ENCODE data around the gene ALKBH7.

ALKBH7 gene

GRCh38 chr19:6381030-6381750 lies 8.6 kb downstream of the ALKBH7 start:
- H3K36me3 ChIP-seq (ENCODE audit: control insufficient read depth, insufficient read depth, low read length) = peaks cover 68% of the 10 kb centered on the region
- no peak overlapping the region for H3K4me3 ChIP-seq (ENCODE audit: low read depth, low read length)
- no peaks in the 10 kb centered on the region for H3K4me1 ChIP-seq (ENCODE audit: control insufficient read depth, insufficient read depth, low read length)
- H3K9me3 ChIP-seq (ENCODE audit: control insufficient read depth, insufficient read depth, low read depth, low read length) = peaks cover 3% of the 10 kb centered on the region; the same call in 1 of the 2 replicates
- H3K9ac ChIP-seq (ENCODE audit: low read length) = no peak overlapping the region
- H3K27me3 ChIP-seq (ENCODE audit: control insufficient read depth, insufficient read depth, low read length) = no peaks in the 10 kb centered on the region
- H3K27ac ChIP-seq (ENCODE audit: low read depth, low read length) = no peak overlapping the region

- no peaks in the 10 kb centered on the region for H3K4me1 ChIP-seq (ENCODE audit: control insufficient read depth, insufficient read depth, low read length)
- H3K4me3 ChIP-seq (ENCODE audit: low read depth, low read length) = no peak overlapping the region
- H3K9ac ChIP-seq (ENCODE audit: low read length) = no peak overlapping the region
- H3K36me3 ChIP-seq (ENCODE audit: control insufficient read depth, insufficient read depth, low read length) = peaks cover 84% of the 10 kb centered on the region
- no peak overlapping the region for H3K27ac ChIP-seq (ENCODE audit: low read depth, low read length)
- H3K9me3 ChIP-seq (ENCODE audit: control insufficient read depth, insufficient read depth, low read depth, low read length) = peaks cover 3% of the 10 kb centered on the region; the same call in 1 of the 2 replicates
- no peaks in the 10 kb centered on the region for H3K27me3 ChIP-seq (ENCODE audit: control insufficient read depth, insufficient read depth, low read length)
Measured at GRCh38 chr19:6383188-6383587, 10.6 kb downstream of the ALKBH7 start.

GRCh38 chr19:6384381-6384780 lies 11.8 kb downstream of the ALKBH7 start:
- Histone ChIP-seq H3K9me3 (ENCODE audit: control insufficient read depth, insufficient read depth, low read depth, low read length) (peaks cover 3% of the 10 kb centered on the region; the same call in 1 of the 2 replicates), H3K4me3 (ENCODE audit: low read depth, low read length) (no peak overlapping the region), H3K4me1 (ENCODE audit: control insufficient read depth, insufficient read depth, low read length) (no peaks in the 10 kb centered on the region), H3K9ac (ENCODE audit: low read length) (no peak overlapping the region), H3K36me3 (ENCODE audit: control insufficient read depth, insufficient read depth, low read length) (peaks cover 85% of the 10 kb centered on the region), H3K27ac (ENCODE audit: low read depth, low read length) (no peak overlapping the region), H3K27me3 (ENCODE audit: control insufficient read depth, insufficient read depth, low read length) (no peaks in the 10 kb centered on the region)

- no peaks in the 10 kb centered on the region for H3K9me3 ChIP-seq (ENCODE audit: control insufficient read depth, insufficient read depth, low read depth, low read length)
- peaks cover 7% of the 10 kb centered on the region; the same call in 1 of the 2 replicates for H3K4me1 ChIP-seq (ENCODE audit: control insufficient read depth, insufficient read depth, low read length)
- no peak overlapping the region for H3K9ac ChIP-seq (ENCODE audit: low read length)
- H3K27me3 ChIP-seq (ENCODE audit: control insufficient read depth, insufficient read depth, low read length) = no peaks in the 10 kb centered on the region
- H3K27ac ChIP-seq (ENCODE audit: low read depth, low read length) = no peak overlapping the region
- H3K4me3 ChIP-seq (ENCODE audit: low read depth, low read length) = no peak overlapping the region
- peaks cover 75% of the 10 kb centered on the region for H3K36me3 ChIP-seq (ENCODE audit: control insufficient read depth, insufficient read depth, low read length)
Measured at GRCh38 chr19:6387372-6387771, 14.8 kb downstream of the ALKBH7 start.

GRCh38 chr19:6392221-6393073 lies 19.9 kb downstream of the ALKBH7 start:
- peak overlapping the region; percentile 91 for H3K4me3 ChIP-seq (ENCODE audit: low read depth, low read length)
- peak overlapping the region; percentile 81 for H3K27ac ChIP-seq (ENCODE audit: low read depth, low read length)
- H3K9me3 ChIP-seq (ENCODE audit: control insufficient read depth, insufficient read depth, low read depth, low read length) = no peaks in the 10 kb centered on the region
- H3K36me3 ChIP-seq (ENCODE audit: control insufficient read depth, insufficient read depth, low read length) = peaks cover 36% of the 10 kb centered on the region
- no peaks in the 10 kb centered on the region for H3K27me3 ChIP-seq (ENCODE audit: control insufficient read depth, insufficient read depth, low read length)
- peaks cover 10% of the 10 kb centered on the region; the same call in 1 of the 2 replicates for H3K4me1 ChIP-seq (ENCODE audit: control insufficient read depth, insufficient read depth, low read length)
- H3K9ac ChIP-seq (ENCODE audit: low read length) = peak overlapping the region; percentile 84

GRCh38 chr19:6393074-6393982 lies 20.7 kb downstream of the ALKBH7 start, which contains the start of gene GTF2F1:
Gene GTF2F1 (minus strand): TSS chr19:6393164. CDS start chr19:6392995, 169 bp downstream.
- Histone ChIP-seq H3K36me3 (ENCODE audit: control insufficient read depth, insufficient read depth, low read length) (peaks cover 28% of the 10 kb centered on the region), H3K4me3 (ENCODE audit: low read depth, low read length) (peak within 1 kb of the TSS; percentile 91), H3K4me1 (ENCODE audit: control insufficient read depth, insufficient read depth, low read length) (peaks cover 10% of the 10 kb centered on the region; the same call in 1 of the 2 replicates), H3K27ac (ENCODE audit: low read depth, low read length) (peak within 1 kb of the TSS; percentile 81), H3K27me3 (ENCODE audit: control insufficient read depth, insufficient read depth, low read length) (no peaks in the 10 kb centered on the region), H3K9me3 (ENCODE audit: control insufficient read depth, insufficient read depth, low read depth, low read length) (no peaks in the 10 kb centered on the region), H3K9ac (ENCODE audit: low read length) (peak within 1 kb of the TSS; percentile 84)

GRCh38 chr19:6393983-6394412 lies 21.4 kb downstream of the ALKBH7 start:
- H3K27ac ChIP-seq (ENCODE audit: low read depth, low read length) = peak overlapping the region; percentile 81
- peaks cover 22% of the 10 kb centered on the region for H3K36me3 ChIP-seq (ENCODE audit: control insufficient read depth, insufficient read depth, low read length)
- H3K4me1 ChIP-seq (ENCODE audit: control insufficient read depth, insufficient read depth, low read length) = peaks cover 10% of the 10 kb centered on the region; the same call in 1 of the 2 replicates
- no peaks in the 10 kb centered on the region for H3K9me3 ChIP-seq (ENCODE audit: control insufficient read depth, insufficient read depth, low read depth, low read length)
- H3K4me3 ChIP-seq (ENCODE audit: low read depth, low read length) = peak overlapping the region; percentile 91
- peak overlapping the region; percentile 84 for H3K9ac ChIP-seq (ENCODE audit: low read length)
- no peaks in the 10 kb centered on the region for H3K27me3 ChIP-seq (ENCODE audit: control insufficient read depth, insufficient read depth, low read length)

GRCh38 chr19:6394831-6395230 lies 22.2 kb downstream of the ALKBH7 start:
- Histone ChIP-seq H3K9me3 (ENCODE audit: control insufficient read depth, insufficient read depth, low read depth, low read length) (no peaks in the 10 kb centered on the region), H3K4me3 (ENCODE audit: low read depth, low read length) (no peak overlapping the region), H3K27me3 (ENCODE audit: control insufficient read depth, insufficient read depth, low read length) (no peaks in the 10 kb centered on the region), H3K4me1 (ENCODE audit: control insufficient read depth, insufficient read depth, low read length) (peaks cover 10% of the 10 kb centered on the region; the same call in 1 of the 2 replicates), H3K9ac (ENCODE audit: low read length) (no peak overlapping the region), H3K36me3 (ENCODE audit: control insufficient read depth, insufficient read depth, low read length) (peaks cover 15% of the 10 kb centered on the region), H3K27ac (ENCODE audit: low read depth, low read length) (no peak overlapping the region)

GRCh38 chr19:6396305-6396704 lies 23.7 kb downstream of the ALKBH7 start:
- Histone ChIP-seq H3K9me3 (ENCODE audit: control insufficient read depth, insufficient read depth, low read depth, low read length) (no peaks in the 10 kb centered on the region), H3K9ac (ENCODE audit: low read length) (no peak overlapping the region), H3K4me3 (ENCODE audit: low read depth, low read length) (no peak overlapping the region), H3K27ac (ENCODE audit: low read depth, low read length) (no peak overlapping the region), H3K27me3 (ENCODE audit: control insufficient read depth, insufficient read depth, low read length) (no peaks in the 10 kb centered on the region), H3K4me1 (ENCODE audit: control insufficient read depth, insufficient read depth, low read length) (peaks cover 10% of the 10 kb centered on the region; the same call in 1 of the 2 replicates), H3K36me3 (ENCODE audit: control insufficient read depth, insufficient read depth, low read length) (peaks cover 7% of the 10 kb centered on the region; the same call in 1 of the 2 replicates)

Data from HUES6 (cell line).